ENCODE results near the gene SUN1.

SUN1 gene

GRCh38 chr7:909358-910329, 77.4 kb downstream of the SUN1 start:
- DNase-seq = no peak

- no peak for DNase-seq
Measured at GRCh38 chr7:910441-910861, 78.2 kb downstream of the SUN1 start.

- DNase-seq = no peak
Measured at GRCh38 chr7:910931-911431, 78.7 kb downstream of the SUN1 start.

- DNase-seq = no peak
Measured at GRCh38 chr7:911791-912480, 79.7 kb downstream of the SUN1 start.

GRCh38 chr7:913736-914520, 81.7 kb downstream of the SUN1 start:
- no peak for DNase-seq

GRCh38 chr7:914521-915194, 82.4 kb downstream of the SUN1 start:
- no peak for DNase-seq

GRCh38 chr7:915291-916218, 83.3 kb downstream of the SUN1 start:
- DNase-seq = no peak

- no peak for DNase-seq
Measured at GRCh38 chr7:916291-916941, 84.1 kb downstream of the SUN1 start.

GRCh38 chr7:917255-918117, 85.2 kb downstream of the SUN1 start:
- DNase-seq = no peak

GRCh38 chr7:918118-918425, 85.8 kb downstream of the SUN1 start:
- DNase-seq = no peak

GRCh38 chr7:918441-919113, 86.3 kb downstream of the SUN1 start:
- DNase-seq = no peak

- no peak for DNase-seq
Measured at GRCh38 chr7:919114-919442, 86.8 kb downstream of the SUN1 start.

GRCh38 chr7:919924-920341, 87.7 kb downstream of the SUN1 start:
- no peak for DNase-seq

- no peak for DNase-seq
Measured at GRCh38 chr7:920351-921070, 88.2 kb downstream of the SUN1 start.

- no peak for DNase-seq
Measured at GRCh38 chr7:921071-921461, 88.8 kb downstream of the SUN1 start.

GRCh38 chr7:921581-922333, 89.5 kb downstream of the SUN1 start:
- DNase-seq = no peak

GRCh38 chr7:922334-923107, 90.2 kb downstream of the SUN1 start:
- DNase-seq = no peak
